SHP77 treated with DMSO at 0.1 percent for 48 hours (cell line): ENCODE measurements around the gene HOXC9.

Experiments used
- DNase-seq: peaks from one replicate; lab custom pipeline; 2025; lab: John Stamatoyannopoulos, UW

The HOXC9 gene

GRCh38 chr12:53988541-53989226, 11.3 kb upstream of the HOXC9 start:
- no peak for DNase-seq

GRCh38 chr12:53989227-53990113, 10.5 kb upstream of the HOXC9 start:
- no peak for DNase-seq

- DNase-seq = no peak
These were observed 9.5 kb upstream of the HOXC9 start for GRCh38 chr12:53990311-53991076.

- DNase-seq = no peak
These were observed 8.9 kb upstream of the HOXC9 start for GRCh38 chr12:53991077-53991460.

- no peak for DNase-seq
These were observed 7.5 kb upstream of the HOXC9 start for GRCh38 chr12:53992377-53992889.

- no peak for DNase-seq
These were observed 6.6 kb upstream of the HOXC9 start for GRCh38 chr12:53993162-53994008.

GRCh38 chr12:53994009-53994263, 6.0 kb upstream of the HOXC9 start:
- DNase-seq = no peak

- DNase-seq = no peak
These were observed 5.5 kb upstream of the HOXC9 start for GRCh38 chr12:53994264-53995001.

- no peak for DNase-seq
These were observed 5.0 kb upstream of the HOXC9 start for GRCh38 chr12:53995002-53995377.

- no peak for DNase-seq
These were observed 4.4 kb upstream of the HOXC9 start for GRCh38 chr12:53995378-53996239.

- no peak for DNase-seq
These were observed 3.4 kb upstream of the HOXC9 start for GRCh38 chr12:53996240-53997203.

- DNase-seq = no peak
These were observed 2.5 kb upstream of the HOXC9 start for GRCh38 chr12:53997204-53998109.

GRCh38 chr12:53998110-53998899, 1.7 kb upstream of the HOXC9 start:
- no peak for DNase-seq

- DNase-seq = no peak
These were observed 1.1 kb upstream of the HOXC9 start for GRCh38 chr12:53998900-53999236.

- no peak for DNase-seq
These were observed 324 bp upstream of the HOXC9 start for GRCh38 chr12:53999559-54000115.

- no peak for DNase-seq
These were observed 1.6 kb downstream of the HOXC9 start for GRCh38 chr12:54001283-54002187.
